Left renal cortex interstitium (tissue), 4 donors: ENCODE results near the gene EML3. TPM values are rescaled to one million over a fixed set of nuclear protein-coding genes. Genes with fewer than 3 reads are reported as not detected.

Experiments
- DNase-seq, 4 donors: peaks; one replicate each; pipeline ENCODE4 v3.0.0-alpha.2; 2013; ENCODE audit warnings: low read depth in 4 of 4, low spot score in 2 of 4, missing footprints in 1 of 4
- polyA plus RNA-seq, 4 donors: library from polyadenylated mRNA; unstranded; fragments of 120-200 nt; gene quantifications; one replicate each; pipeline ENCODE4 v1.2.1, GENCODE V29; 2013; ENCODE audit not compliant: insufficient read length in 4 of 4

The EML3 gene
- polyA plus RNA-seq, 4 donors: 25.9 to 46.8 (median 41.2) TPM

DNA sequence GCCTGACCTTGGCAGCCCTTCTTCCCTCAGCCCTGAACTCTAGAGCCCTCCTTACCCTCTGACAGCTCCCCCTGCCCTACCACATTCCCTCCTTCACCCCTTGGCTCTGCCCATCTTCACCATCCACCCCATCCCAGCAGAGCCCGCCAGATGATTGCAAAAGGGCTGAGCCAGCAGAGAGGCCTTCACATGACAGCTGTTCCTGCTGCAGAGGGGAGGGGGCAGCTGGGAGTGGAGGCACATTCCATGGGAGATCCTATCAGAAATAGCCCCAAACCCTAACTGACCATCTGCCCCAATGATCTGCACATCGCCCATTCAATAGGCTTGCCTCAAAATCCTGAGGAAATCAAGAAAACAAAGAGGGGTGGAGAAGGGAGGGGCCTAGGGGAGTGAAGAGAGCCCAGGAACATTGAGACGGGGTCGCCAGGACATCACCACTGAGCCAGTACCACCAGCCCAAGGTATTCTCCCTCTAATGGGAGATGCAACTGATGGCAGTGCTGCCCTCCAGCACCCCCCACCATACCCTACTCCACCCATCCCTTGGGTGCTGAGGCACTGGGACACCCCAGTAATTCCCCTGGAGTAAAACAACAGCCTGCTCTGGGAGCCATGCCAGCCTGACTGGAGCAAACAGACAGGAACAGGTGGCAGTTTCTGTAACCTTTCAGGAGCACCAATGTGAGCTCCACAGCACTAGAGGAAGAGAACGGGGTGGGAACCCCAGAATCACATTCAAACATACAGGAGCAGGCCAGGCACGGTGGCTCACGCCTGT, 58.0 kb downstream of the EML3 start:
- DNase-seq: no peak

GRCh38 chr11:62553839-62554361, 58.7 kb downstream of the EML3 start:
- DNase-seq: no peak

DNA sequence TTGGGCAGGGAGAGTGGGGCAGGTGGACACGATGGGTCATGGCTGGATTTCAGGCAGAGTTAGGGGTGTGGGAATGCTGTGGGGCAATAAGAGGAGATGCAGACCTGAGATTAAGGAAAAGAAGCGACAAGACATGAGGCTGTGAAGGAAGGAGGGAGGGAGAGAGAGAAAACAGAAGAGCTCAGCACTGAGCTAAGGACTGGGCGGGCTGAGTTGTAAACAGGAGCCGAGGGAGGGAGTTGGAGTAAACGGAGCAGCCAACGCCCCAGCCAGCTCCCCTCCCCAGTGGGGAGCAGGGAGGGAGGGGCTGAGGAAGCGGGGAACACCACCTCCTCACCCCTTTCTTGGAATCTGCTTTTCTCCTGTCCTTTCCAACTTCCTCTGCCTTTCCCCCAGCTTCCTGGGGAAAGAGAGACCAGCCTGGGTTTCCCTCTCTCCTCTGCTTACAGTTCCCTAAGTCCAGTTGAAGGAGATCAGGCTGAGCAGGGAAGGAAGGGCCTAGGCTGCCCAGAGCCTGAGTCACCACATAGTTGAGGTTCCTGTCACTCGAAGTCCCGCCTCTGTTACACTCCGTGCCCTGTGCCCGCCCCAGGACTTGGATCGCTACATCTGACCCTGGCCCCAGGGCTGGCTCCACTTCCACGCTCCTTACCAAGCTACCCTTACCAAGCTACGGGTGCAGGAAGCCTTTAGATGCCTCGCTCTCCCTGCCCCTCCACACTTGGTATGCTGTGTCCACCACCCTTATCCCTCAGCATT, 59.3 kb downstream of the EML3 start:
- peak in 1 of 4 donors; percentile 65 for DNase-seq

DNA sequence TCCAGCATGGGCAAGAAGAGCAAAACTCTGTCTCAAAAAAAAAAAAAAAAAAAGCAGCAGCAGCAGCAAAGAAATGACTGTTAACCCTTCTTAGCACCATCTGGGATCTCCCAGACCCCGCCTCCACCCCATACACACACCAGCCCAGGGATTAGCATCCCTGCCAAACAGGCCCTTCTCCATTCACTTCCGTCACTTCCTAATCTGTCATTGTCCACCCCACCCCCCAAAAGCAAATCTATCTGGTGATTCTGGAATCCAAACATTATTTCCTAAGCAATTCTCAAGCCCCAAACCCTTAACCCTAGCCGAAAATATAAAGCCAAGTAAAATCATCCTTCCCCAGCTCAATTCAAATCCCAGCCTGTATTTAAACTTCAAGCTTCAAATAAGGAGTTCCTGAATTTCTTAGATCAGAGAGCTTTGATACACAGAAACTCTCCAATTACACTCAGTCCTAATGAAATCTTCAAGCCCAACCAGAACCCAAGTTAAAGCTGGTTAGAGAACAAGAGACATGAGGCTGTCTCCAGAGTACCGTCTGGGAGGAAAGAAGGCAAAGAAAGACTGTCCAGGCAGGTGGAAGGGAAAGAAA, 60.0 kb downstream of the EML3 start:
- no peak for DNase-seq

Other genes with a start within 250 kb of the EML3 start
- gene SCGB1A1, start 193.7 kb downstream of the EML3 start, polyA plus RNA-seq: not detected
- 100 to 1,000 TPM; 182 to 215 (median 196) TPM for gene AHNAK, start 66.0 kb downstream of the EML3 start, polyA plus RNA-seq
- 1,000 to 10,000 TPM; 2,022 to 2,343 (median 2,282) TPM for gene EEF1G, start 38.9 kb downstream of the EML3 start, polyA plus RNA-seq
- gene TUT1, start 21.3 kb downstream of the EML3 start, polyA plus RNA-seq: 10 to 100 TPM; 19.7 to 28.5 (median 22.7) TPM
- 10 to 100 TPM; 86.4 to 99.3 (median 90.3) TPM for gene MTA2, start 10.9 kb downstream of the EML3 start, polyA plus RNA-seq
- 1 to 10 TPM; 2.8 to 4.8 (median 4.0) TPM for gene ROM1, start 482 bp upstream of the EML3 start, polyA plus RNA-seq
- 10 to 100 TPM; 21.3 to 44.9 (median 41.3) TPM for gene B3GAT3, start 9.2 kb upstream of the EML3 start, polyA plus RNA-seq
- gene GANAB, start 33.8 kb upstream of the EML3 start, polyA plus RNA-seq: 100 to 1,000 TPM; 373 to 393 (median 382) TPM
- gene INTS5, start 40.5 kb upstream of the EML3 start, polyA plus RNA-seq: 10 to 100 TPM; 18.3 to 23.9 (median 21.8) TPM
- gene C11orf98, start 52.4 kb upstream of the EML3 start, polyA plus RNA-seq: 10 to 100 TPM; 49.4 to 63.8 (median 57.8) TPM
- 1 to 10 TPM; 3.9 to 8.9 (median 6.2) TPM for gene CSKMT, start 52.5 kb upstream of the EML3 start, polyA plus RNA-seq
- 10 to 100 TPM in 2 of 4 donors, 1 to 10 TPM in 2; 7.7 to 13.9 (median 11.1) TPM for gene UQCC3, start 58.9 kb upstream of the EML3 start, polyA plus RNA-seq
- gene LBHD1, start 59.5 kb upstream of the EML3 start, polyA plus RNA-seq: 10 to 100 TPM in 1 of 4 donors, 1 to 10 TPM in 3; 5.3 to 12.9 (median 9.0) TPM
- 100 to 1,000 TPM; 151 to 187 (median 174) TPM for gene UBXN1, start 66.3 kb upstream of the EML3 start, polyA plus RNA-seq
- gene LRRN4CL, start 76.8 kb upstream of the EML3 start, polyA plus RNA-seq: 1 to 10 TPM in 3 of 4 donors, under 1 TPM in 1; 0.99 to 1.3 (median 1.1) TPM
- gene BSCL2, start 94.6 kb upstream of the EML3 start, polyA plus RNA-seq: 10 to 100 TPM; 64.2 to 81.1 (median 72.0) TPM
- 1 to 10 TPM; 1.4 to 3.8 (median 2.4) TPM for gene GNG3, start 94.9 kb upstream of the EML3 start, polyA plus RNA-seq
- 10 to 100 TPM; 75.9 to 91.8 (median 81.6) TPM for gene HNRNPUL2, start 114.7 kb upstream of the EML3 start, polyA plus RNA-seq
- 10 to 100 TPM; 35.7 to 47.7 (median 42.8) TPM for gene TTC9C, start 115.7 kb upstream of the EML3 start, polyA plus RNA-seq
- gene ZBTB3, start 141.4 kb upstream of the EML3 start, polyA plus RNA-seq: 1 to 10 TPM; 8.0 to 9.6 (median 8.5) TPM
- 100 to 1,000 TPM; 132 to 173 (median 146) TPM for gene POLR2G, start 148.8 kb upstream of the EML3 start, polyA plus RNA-seq
- gene TAF6L, start 158.6 kb upstream of the EML3 start, polyA plus RNA-seq: 10 to 100 TPM; 27.5 to 40.2 (median 37.2) TPM
- 10 to 100 TPM; 65.7 to 71.3 (median 67.2) TPM for gene TMEM179B, start 174.6 kb upstream of the EML3 start, polyA plus RNA-seq
- 10 to 100 TPM; 25.2 to 36.2 (median 29.6) TPM for gene TMEM223, start 179.2 kb upstream of the EML3 start, polyA plus RNA-seq
- 100 to 1,000 TPM; 108 to 134 (median 119) TPM for gene NXF1, start 192.7 kb upstream of the EML3 start, polyA plus RNA-seq
- 10 to 100 TPM; 53.8 to 61.9 (median 56.1) TPM for gene STX5, start 219.3 kb upstream of the EML3 start, polyA plus RNA-seq
- gene TEX54, start 220.1 kb upstream of the EML3 start, polyA plus RNA-seq: under 1 TPM in 1 of 4 donors, not detected in 3; 0.33 TPM
- gene WDR74, start 226.8 kb upstream of the EML3 start, polyA plus RNA-seq: 10 to 100 TPM; 34.0 to 50.7 (median 46.2) TPM